ENCODE measurements around the gene DNAJC28.

DNAJC28 gene, protein sequence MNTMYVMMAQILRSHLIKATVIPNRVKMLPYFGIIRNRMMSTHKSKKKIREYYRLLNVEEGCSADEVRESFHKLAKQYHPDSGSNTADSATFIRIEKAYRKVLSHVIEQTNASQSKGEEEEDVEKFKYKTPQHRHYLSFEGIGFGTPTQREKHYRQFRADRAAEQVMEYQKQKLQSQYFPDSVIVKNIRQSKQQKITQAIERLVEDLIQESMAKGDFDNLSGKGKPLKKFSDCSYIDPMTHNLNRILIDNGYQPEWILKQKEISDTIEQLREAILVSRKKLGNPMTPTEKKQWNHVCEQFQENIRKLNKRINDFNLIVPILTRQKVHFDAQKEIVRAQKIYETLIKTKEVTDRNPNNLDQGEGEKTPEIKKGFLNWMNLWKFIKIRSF

DNA sequence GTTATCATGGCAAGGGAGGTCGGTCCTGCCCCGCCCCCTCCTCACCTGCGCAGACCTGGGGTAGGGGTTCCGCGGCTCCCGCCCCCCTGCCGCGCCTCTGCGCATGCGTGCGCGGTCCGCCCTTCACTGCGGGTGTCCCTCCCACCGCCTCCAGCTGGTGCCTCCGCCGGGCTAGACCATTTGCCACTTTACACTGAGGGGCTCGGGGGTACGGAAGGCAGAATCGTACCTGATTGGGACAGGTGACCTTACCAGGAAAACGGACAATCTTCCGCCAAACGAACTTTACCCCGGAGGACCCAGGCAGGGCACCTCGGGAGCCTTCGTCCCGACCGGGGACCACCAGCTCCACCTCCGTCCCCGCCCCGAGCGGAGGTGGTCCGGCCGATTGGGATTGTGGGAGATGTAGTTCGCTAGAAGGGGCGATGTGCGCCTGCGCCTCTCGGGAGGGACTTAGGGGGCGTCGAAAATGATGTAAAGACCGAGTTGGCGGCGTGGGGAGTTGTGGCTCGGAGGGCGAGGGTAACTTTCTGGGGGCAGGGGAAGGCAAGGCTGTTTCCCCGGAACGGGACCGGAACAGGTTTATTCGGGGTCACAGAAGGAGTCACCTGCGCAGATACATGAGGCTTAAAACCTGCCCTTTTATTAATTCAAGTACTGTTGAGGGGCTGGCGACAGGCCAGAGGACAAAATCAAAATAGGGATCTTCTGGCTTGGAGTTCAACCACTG lies at the start of gene DNAJC28:
DNAJC28 (minus strand) TSS at position 344 of the 730 bp plus-strand sequence. CDS start 2,323 bp downstream, outside the sequence.
- Histone ChIP-seq H3K4me3 (peak within 1 kb of the TSS; percentile 90), H3K9me3 (ENCODE audit: low read depth, low read length) (no peaks in the 10 kb centered on the region), H3K9ac (ENCODE audit: insufficient read length) (peak within 1 kb of the TSS; percentile 68), H3K36me3 (ENCODE audit: insufficient read depth, low read length) (no peaks in the 10 kb centered on the region), H3K27ac (no peak within 1 kb of the TSS)
- no peak for TF ChIP-seq FOXP2 (optimal IDR thresholded peaks at IDR 0.05; ENCODE audit: control extremely low read depth, extremely low read length, insufficient read depth)
- TF ChIP-seq EZH2 (IDR thresholded peaks at IDR 0.05): no peak
- TF ChIP-seq POLR2AphosphoS5 (IDR thresholded peaks at IDR 0.05; ENCODE audit: borderline replicate concordance, low read depth, low read length): peak; percentile 85
- DNase-seq (ENCODE audit: low read depth, low spot score): peak; percentile 81

DNA sequence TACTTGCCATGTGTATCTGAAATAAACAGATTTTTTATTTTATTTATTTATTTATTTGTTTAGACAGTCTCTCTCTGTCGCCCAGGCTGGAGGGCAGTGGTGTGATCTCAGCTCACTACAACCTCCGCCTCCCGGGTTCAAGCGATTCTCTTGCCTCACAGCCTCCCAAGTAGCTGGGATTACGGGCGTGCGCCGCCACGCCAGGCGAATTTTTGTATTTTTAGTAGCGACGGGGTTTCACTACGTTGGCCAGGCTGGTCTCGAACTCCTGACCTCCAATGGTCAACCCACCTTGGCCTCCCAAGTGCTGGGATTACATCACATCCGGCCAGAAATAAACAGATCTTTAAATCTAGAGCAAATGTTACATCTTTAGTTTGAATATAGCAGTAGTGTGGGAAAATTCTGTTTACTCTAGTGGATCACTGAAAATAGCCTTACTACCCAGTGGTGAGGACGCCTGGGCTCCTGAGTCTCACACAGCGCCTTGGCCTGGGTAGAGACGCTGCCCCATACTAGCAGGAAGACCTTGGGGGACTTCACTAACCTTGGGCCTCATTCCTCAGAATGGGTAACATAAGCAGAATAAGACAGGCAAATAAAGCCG lies 49.7 kb upstream of the DNAJC28 start:
- Histone ChIP-seq H3K36me3 (ENCODE audit: insufficient read depth, low read length) (peaks cover 52% of the 10 kb centered on the region), H3K4me3 (peak overlapping the region; percentile 99), H3K27ac (peak overlapping the region; percentile 98), H3K9me3 (ENCODE audit: low read depth, low read length) (no peaks in the 10 kb centered on the region), H3K9ac (ENCODE audit: insufficient read length) (peak overlapping the region; percentile 95)
- DNase-seq (ENCODE audit: low read depth, low spot score): no peak
- TF ChIP-seq FOXP2 (optimal IDR thresholded peaks at IDR 0.05; ENCODE audit: control extremely low read depth, extremely low read length, insufficient read depth): no peak
- TF ChIP-seq EZH2 (IDR thresholded peaks at IDR 0.05): no peak
- TF ChIP-seq POLR2AphosphoS5 (IDR thresholded peaks at IDR 0.05; ENCODE audit: borderline replicate concordance, low read depth, low read length): no peak

DNA sequence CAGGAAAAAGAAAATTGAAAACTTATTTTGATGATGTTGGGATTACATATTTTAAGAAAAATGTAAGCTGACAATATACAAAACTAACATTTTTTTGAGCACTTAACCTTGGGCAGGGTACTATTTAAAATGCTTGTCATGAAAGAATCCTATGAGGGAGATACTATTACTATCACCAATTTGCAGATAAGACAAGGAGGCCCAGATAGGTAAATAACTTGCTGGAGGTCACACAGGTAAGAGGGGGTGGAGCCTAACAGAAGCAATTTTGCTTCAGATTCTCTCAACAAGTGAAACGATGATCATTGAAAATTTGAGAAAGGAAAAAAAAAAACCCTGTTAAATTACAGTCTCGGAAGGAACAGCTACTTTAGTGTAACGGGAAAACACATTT lies 49.2 kb upstream of the DNAJC28 start:
- TF ChIP-seq EZH2 (IDR thresholded peaks at IDR 0.05): no peak
- TF ChIP-seq FOXP2 (optimal IDR thresholded peaks at IDR 0.05; ENCODE audit: control extremely low read depth, extremely low read length, insufficient read depth): no peak
- no peak for TF ChIP-seq POLR2AphosphoS5 (IDR thresholded peaks at IDR 0.05; ENCODE audit: borderline replicate concordance, low read depth, low read length)
- Histone ChIP-seq H3K27ac (0 out of 2 replicates have a peak overlapping the region, but pooled peaks have one; percentile 3), H3K9ac (ENCODE audit: insufficient read length) (peak overlapping the region; percentile 95), H3K36me3 (ENCODE audit: insufficient read depth, low read length) (peaks cover 52% of the 10 kb centered on the region), H3K4me3 (peak overlapping the region; percentile 99), H3K9me3 (ENCODE audit: low read depth, low read length) (no peaks in the 10 kb centered on the region)
- DNase-seq (ENCODE audit: low read depth, low spot score): no peak

DNA sequence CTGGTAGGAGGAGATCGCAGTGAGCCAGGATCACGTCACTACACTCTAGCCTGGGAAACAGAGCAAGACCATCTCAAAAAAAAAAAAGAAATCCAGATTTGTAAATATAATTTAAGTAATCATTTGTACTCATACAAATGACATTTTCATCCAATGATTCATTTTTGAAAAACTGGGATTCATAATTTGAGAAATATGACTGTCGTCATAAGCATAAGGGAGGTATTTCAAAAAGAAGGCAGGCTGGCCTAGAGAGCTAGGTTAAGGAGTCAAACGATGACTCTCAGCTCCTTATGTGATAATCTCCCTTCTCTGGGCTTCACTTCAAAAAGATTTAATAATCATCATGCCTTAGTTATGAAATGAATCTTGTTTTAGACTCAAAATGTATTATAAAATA lies 48.1 kb upstream of the DNAJC28 start:
- H3K9me3 ChIP-seq (ENCODE audit: low read depth, low read length): no peaks in the 10 kb centered on the region
- no peak for TF ChIP-seq EZH2 (IDR thresholded peaks at IDR 0.05)
- TF ChIP-seq FOXP2 (optimal IDR thresholded peaks at IDR 0.05; ENCODE audit: control extremely low read depth, extremely low read length, insufficient read depth): no peak
- no peak for TF ChIP-seq POLR2AphosphoS5 (IDR thresholded peaks at IDR 0.05; ENCODE audit: borderline replicate concordance, low read depth, low read length)
- H3K9ac ChIP-seq (ENCODE audit: insufficient read length): no peak overlapping the region
- no peak overlapping the region for H3K4me3 ChIP-seq
- peaks cover 62% of the 10 kb centered on the region for H3K36me3 ChIP-seq (ENCODE audit: insufficient read depth, low read length)
- no peak for DNase-seq (ENCODE audit: low read depth, low spot score)
- H3K27ac ChIP-seq: no peak overlapping the region

DNA sequence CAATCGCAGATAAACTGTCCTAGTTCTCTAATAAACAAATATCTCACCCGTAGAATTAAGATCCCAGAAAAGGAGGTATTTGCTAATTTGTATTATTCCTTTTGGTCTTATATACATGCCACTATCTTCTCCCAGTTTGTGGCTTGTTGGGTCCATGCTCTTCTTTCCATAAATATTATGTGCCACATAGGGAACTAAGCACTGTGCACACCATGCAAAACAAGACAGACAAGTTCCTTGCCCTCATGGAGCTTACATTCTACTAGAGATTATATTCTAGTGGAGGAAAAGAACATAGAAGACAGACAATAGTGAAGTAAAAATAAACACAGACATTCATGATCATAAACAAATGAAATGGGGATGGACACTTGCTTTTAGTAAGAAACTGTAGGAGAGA lies 45.7 kb upstream of the DNAJC28 start:
- Histone ChIP-seq H3K27ac (no peak overlapping the region), H3K36me3 (ENCODE audit: insufficient read depth, low read length) (peaks cover 85% of the 10 kb centered on the region), H3K4me3 (no peak overlapping the region), H3K9ac (ENCODE audit: insufficient read length) (no peak overlapping the region), H3K9me3 (ENCODE audit: low read depth, low read length) (no peaks in the 10 kb centered on the region)
- no peak for TF ChIP-seq POLR2AphosphoS5 (IDR thresholded peaks at IDR 0.05; ENCODE audit: borderline replicate concordance, low read depth, low read length)
- no peak for DNase-seq (ENCODE audit: low read depth, low spot score)

DNA sequence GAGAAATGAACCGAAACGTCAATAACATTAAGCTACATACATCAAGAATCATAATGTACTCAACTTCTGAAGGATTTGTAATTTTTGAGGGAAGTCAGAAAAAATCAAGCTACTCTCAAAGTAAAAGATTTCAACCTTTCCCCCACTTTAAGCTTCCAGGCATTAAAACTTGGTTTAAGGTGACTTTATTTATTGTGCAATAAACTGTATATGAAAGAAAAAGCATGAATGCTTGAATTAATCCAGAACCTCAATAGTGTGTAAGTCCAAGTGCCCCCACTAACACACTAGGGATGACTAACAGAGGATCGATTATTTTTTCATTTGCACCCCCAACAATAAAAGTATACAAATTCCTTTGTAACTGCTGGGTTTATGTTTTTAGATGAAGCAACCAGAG lies 39.5 kb upstream of the DNAJC28 start:
- no peaks in the 10 kb centered on the region for H3K9me3 ChIP-seq (ENCODE audit: low read depth, low read length)
- H3K36me3 ChIP-seq (ENCODE audit: insufficient read depth, low read length): peaks cover 98% of the 10 kb centered on the region
- no peak for DNase-seq (ENCODE audit: low read depth, low spot score)
- H3K4me3 ChIP-seq: no peak overlapping the region
- TF ChIP-seq POLR2AphosphoS5 (IDR thresholded peaks at IDR 0.05; ENCODE audit: borderline replicate concordance, low read depth, low read length): no peak
- no peak for TF ChIP-seq FOXP2 (optimal IDR thresholded peaks at IDR 0.05; ENCODE audit: control extremely low read depth, extremely low read length, insufficient read depth)
- no peak for TF ChIP-seq EZH2 (IDR thresholded peaks at IDR 0.05)
- peak overlapping the region; percentile 29; the same call in 1 of the 2 replicates for H3K27ac ChIP-seq
- no peak overlapping the region for H3K9ac ChIP-seq (ENCODE audit: insufficient read length)

DNA sequence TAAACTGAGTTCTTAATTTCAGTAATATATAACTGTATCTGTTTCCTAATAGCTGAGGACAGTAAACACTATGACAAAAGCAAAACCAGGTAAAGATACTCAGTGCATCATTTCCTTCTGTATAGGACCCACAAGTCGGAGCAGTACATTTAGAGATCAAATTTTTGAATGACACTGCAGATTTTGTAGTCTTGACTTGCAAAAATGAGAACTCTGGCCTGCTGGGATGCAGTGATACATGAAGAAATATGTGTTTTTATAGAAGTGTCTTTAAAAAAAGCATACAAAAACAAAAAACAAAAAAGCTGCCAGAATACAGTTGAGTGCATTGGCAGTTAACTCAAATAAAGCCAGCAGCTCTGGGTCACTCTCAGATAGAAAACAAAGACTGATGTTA lies 31.4 kb upstream of the DNAJC28 start:
- Histone ChIP-seq H3K27ac (peak overlapping the region; percentile 38), H3K4me3 (no peak overlapping the region), H3K9me3 (ENCODE audit: low read depth, low read length) (no peaks in the 10 kb centered on the region), H3K9ac (ENCODE audit: insufficient read length) (no peak overlapping the region), H3K36me3 (ENCODE audit: insufficient read depth, low read length) (peaks cover 83% of the 10 kb centered on the region)
- DNase-seq (ENCODE audit: low read depth, low spot score): no peak
- TF ChIP-seq EZH2 (IDR thresholded peaks at IDR 0.05): no peak
- no peak for TF ChIP-seq POLR2AphosphoS5 (IDR thresholded peaks at IDR 0.05; ENCODE audit: borderline replicate concordance, low read depth, low read length)
- TF ChIP-seq FOXP2 (optimal IDR thresholded peaks at IDR 0.05; ENCODE audit: control extremely low read depth, extremely low read length, insufficient read depth): no peak

DNA sequence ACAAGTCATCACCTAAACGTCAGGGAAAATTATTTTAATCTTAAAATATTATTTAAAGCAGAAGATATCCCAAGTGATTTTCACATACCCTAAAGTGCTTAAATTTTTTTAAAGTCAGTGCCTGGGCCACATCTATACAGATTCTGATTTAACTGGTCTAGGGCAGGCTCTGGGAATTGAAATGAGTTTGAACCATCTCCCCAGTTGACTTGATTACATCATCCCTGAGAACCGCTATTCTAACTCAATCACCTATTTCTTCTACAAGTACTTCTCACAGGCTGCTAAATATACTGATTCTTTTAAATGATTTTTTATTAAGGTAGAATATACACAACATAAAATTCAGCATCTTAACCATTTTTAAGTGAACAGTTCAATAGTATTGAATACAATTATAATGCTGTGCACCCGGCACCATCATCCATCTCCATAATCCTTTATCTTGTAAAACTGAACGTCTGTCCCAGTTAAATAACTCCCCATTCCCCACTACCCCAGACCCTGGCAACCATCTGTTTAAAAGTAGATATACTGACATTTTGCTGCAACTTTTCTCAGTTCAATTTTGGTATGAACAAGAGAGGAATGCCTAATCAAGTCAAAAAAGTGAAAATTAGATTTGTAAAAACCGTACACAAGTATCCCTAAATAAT lies 30.9 kb upstream of the DNAJC28 start:
- Histone ChIP-seq H3K4me3 (no peak overlapping the region), H3K9me3 (ENCODE audit: low read depth, low read length) (no peaks in the 10 kb centered on the region), H3K27ac (peak overlapping the region; percentile 38), H3K36me3 (ENCODE audit: insufficient read depth, low read length) (peaks cover 83% of the 10 kb centered on the region), H3K9ac (ENCODE audit: insufficient read length) (no peak overlapping the region)
- DNase-seq (ENCODE audit: low read depth, low spot score): no peak
- no peak for TF ChIP-seq FOXP2 (optimal IDR thresholded peaks at IDR 0.05; ENCODE audit: control extremely low read depth, extremely low read length, insufficient read depth)

All from SK-N-MC (cell line).